ENCODE measurements around the gene TTLL5.
A peak's percentile ranks its signal among the peaks of the same experiment; 100 is the strongest.

The TTLL5 gene

GRCh38 chr14:75702122-75702521, 41.1 kb downstream of the TTLL5 start:
- no peak for DNase-seq

- DNase-seq, result no peak
These were observed 41.7 kb downstream of the TTLL5 start for GRCh38 chr14:75702616-75703261.

GRCh38 chr14:75703467-75703866, 42.4 kb downstream of the TTLL5 start:
- no peak for DNase-seq

GRCh38 chr14:75705014-75705413, 44.0 kb downstream of the TTLL5 start:
- DNase-seq, result no peak

DNA sequence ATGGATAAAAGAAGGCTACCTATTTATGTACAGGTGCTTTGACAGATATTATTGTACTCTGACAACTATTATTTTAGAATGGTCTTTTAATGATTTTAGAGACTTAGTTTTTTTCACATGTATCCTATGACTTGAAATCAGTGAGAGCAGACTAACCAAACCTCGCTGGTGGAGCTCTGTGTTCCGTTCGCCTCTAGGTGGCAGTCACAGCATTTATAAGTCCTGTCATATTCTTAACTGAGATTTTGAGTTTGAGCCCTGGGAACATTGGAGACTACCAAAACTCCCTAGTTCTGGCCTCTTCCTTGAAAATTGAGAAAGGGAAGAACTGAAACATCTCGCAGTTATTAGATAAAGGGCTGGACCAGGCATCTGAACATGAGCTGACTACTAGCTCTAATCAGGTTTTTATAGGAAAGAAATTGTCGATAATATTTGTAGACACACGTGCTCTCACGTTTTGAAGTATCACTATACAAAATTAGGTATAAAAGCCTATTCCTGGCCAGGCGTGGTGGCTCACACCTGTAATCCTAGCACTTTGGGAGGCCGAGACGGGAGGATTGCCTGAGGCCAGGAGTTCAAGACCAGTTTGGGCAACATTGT, 48.3 kb downstream of the TTLL5 start:
- DNase-seq, result peak; percentile 67 to 70

DNA sequence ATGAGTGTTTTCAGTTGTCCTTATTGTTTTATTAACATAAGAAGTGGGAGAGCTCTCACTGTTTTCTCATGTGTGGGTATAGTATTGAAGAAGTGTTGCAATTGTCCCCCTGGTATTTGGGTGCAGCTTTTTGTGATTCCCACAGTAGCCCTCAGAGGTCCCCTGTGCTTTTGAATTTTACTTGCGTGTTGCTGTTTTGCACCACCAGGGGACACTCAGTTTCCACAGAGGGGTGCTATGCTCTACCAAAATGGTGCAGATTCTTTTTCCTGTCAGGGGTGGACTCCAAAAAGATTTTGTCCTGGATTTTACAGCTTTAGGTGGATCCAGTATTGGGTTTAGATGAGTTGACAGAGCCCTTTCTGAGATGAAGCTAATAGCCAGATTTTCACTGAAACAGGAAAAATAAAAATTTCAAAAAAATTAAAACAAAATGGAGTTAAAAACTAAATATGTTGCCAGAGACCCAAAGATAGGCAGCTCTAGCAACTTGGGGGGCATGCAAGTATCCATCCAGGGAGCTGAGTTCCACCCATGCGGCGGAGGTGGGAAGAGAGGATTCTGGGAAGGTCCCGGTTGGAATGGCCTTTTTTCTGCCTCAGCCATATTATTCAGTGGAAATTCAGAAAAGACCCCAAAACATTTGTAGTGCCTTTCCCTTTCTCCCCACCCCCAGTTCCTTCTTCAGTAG, 50.2 kb downstream of the TTLL5 start:
- peak in 1 of 2 donors; percentile 7 for DNase-seq

DNA sequence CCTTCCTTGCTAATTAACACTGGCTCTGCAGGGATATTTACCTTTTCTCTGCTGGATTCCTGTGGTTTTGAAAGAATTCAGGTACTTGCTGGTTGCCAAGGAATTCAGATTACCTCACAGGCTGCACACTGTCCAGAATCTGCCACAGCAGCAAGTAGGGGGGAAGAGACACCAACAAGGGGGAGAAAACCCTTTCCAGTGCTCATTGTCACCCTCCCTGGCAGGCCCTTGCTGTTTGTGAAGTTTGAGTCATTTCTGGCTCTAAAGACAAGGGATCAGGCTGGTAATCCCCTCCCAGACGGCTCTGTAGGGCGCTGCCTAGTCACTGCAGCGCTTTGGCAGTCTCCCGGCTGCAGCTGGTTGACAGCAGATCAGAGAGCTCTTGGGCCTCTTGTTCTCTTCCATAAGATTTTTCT, 50.8 kb downstream of the TTLL5 start:
- no peak for DNase-seq

GRCh38 chr14:75714991-75715390, 53.9 kb downstream of the TTLL5 start:
- DNase-seq, result no peak

- DNase-seq, result no peak
These were observed 55.1 kb downstream of the TTLL5 start for GRCh38 chr14:75715926-75716780.

DNA sequence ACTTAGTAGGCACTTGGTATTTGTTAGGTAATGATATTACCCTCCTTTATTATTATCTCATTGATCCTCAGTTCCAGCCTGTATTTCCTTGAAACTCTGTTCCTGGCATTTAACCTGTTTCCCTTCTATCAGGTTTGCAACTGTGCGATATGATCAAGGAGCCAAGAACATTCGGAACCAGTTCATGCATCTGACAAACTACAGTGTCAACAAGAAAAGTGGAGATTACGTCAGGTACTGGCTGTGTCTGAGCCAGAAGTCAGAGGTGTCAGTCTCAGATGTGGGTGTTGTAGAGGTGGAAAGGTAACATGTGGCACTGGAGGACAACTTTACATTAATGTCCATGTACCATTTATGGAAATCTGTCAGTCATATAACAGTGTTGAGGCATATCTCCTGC, 56.7 kb downstream of the TTLL5 start:
- no peak for DNase-seq

GRCh38 chr14:75718199-75718598, 57.2 kb downstream of the TTLL5 start:
- DNase-seq, result no peak

GRCh38 chr14:75720116-75720515, 59.1 kb downstream of the TTLL5 start:
- no peak for DNase-seq

- no peak for DNase-seq
These were observed 59.9 kb downstream of the TTLL5 start for GRCh38 chr14:75720842-75721498.

GRCh38 chr14:75723716-75724115, 62.7 kb downstream of the TTLL5 start:
- no peak for DNase-seq

DNA sequence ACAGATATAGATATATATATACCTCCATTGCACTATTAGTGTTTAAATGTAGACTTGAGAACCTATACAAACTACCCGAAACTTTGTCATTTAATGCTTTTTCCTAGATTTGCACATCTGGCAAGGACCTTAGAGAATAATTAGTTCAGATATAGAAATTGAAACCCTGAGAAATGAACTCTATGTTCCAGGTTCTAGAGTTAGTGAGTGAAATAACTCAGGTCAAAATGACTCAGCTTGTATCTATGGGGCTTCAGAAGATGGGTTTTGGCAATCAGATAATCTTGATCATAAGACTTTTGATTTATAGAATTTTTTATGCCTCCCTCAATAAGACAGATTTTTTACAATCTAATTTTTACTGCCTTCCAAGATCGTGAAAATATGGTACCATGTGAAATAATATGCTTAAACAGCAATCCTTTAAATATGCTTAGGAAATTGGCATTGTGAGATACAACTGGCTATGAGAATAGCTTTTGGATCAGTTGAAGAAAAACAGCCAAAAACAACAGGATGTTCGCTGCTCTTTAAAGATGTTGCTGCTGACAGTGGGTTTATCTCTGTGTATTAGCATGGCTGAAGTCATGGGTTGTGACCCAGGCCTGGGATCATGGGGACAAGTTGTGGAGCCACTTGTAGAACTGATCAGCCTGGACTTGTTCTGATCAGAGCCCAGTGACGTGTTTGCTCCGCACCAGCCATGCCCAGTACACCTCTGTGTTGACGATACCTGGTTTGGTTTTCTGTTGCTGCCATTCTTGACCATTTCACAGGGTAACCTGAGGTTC, 63.6 kb downstream of the TTLL5 start:
- DNase-seq, result no peak

DNA sequence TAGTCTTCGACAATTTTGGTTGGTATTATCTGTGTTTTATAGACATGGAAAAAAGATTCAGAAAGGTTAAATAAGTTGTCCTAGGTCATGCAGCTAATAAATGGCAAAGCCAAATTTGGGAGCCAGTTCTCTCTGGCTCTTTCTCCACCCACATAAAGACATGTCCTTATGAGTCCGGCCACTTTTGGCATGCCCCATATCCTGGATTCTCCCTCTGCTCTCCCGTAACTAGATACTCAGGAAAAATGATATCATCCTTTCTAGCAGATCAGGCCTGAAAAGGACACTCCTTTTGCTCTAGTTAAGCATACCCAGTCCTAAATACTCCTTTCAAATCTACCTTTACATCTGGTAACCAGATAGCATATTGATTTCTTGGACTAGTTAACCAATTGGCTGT, 64.4 kb downstream of the TTLL5 start:
- DNase-seq, result no peak

DNA sequence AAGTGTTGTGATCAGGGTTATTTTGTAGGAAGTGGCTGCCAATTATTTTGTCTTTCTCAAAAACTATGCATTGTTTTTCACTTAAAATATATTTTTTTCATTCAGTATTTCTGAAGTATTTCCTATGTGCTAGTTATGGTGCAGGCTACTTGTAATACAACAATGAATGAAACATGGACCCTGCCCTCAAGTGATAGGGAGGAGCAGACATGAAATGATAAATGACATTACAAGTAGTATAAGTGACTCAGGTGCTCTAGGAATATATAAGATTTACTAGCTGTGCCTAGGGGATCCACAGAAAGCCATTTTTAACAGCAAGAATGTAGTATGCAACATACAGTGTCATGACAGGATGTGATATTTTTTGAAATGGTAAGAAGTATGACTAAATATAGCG, 65.3 kb downstream of the TTLL5 start:
- DNase-seq, result no peak

DNA sequence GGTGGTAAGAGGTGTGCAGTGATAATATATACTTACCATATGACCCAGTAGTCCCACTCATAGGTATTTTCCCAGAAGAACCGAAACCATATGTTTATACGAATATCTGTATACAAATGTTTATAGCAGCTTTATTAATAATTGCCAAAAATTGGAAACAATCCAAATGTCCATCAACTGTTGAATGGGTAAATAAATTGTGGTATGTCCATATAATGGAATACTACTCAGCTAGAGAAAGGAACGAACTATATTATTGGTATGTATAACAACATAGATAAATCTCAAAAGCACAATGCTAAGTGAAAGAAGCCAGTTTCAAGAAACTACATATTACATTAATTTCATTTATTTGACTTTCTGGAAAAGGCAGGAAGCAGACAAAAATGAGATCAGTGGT, 66.1 kb downstream of the TTLL5 start:
- no peak for DNase-seq

DNA sequence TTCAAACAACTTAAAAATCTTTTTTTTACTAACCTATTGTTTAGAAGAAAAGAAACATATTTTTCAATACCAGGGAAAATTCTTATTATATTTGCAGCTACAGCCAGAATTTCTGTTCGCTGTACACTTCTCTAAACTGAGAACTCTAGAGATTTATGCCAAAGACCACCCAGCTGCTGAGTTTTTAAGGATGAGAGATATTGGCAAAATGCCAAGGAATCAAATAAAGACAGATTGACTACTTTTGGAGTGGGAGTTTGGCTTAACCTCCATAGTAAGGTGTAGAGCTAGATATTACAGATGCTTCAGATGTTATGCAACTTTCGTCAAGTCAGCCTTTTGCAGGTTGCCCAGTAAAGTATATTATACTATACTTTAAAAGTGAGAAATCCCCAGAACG, 71.8 kb downstream of the TTLL5 start:
- no peak for DNase-seq

DNA sequence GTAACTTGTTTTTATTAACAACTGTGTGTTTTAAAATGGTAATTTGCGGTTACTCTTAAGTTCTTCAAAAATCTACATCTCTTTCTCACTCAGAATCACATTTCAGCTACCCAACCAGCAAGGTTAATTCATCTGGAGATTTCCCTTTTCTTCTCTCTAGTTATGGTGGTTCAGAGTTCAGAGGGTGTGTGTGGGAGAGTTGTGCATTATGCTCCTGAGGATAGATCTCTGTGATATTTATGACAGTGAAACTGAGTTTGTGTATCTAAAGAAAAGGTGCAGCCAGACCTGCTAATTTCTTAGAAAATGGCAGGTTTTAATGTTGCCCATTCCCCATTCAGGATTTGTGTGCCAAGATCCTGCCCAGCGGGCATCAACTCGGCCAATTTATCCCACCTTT, 73.8 kb downstream of the TTLL5 start:
- no peak for DNase-seq

- DNase-seq, result no peak
These were observed 75.9 kb downstream of the TTLL5 start for GRCh38 chr14:75736845-75737485.

- no peak for DNase-seq
These were observed 77.1 kb downstream of the TTLL5 start for GRCh38 chr14:75738192-75738591.
